GM10266 (cell line): ENCODE data around the gene ADRA2A.

Experiments used
- DNase-seq: peaks from one replicate; pipeline ENCODE4 v3.0.0; 2012; ENCODE audit errors: extremely low spot score
- CTCF ChIP-seq: IDR thresholded peaks from 2 replicates; pipeline ENCODE4 v1.5.1; 2012; ENCODE audit warnings: mild to moderate bottlenecking, low read depth; ENCODE audit not compliant: control insufficient read depth, insufficient read depth; ENCODE audit errors: missing control alignments

ADRA2A gene

DNA sequence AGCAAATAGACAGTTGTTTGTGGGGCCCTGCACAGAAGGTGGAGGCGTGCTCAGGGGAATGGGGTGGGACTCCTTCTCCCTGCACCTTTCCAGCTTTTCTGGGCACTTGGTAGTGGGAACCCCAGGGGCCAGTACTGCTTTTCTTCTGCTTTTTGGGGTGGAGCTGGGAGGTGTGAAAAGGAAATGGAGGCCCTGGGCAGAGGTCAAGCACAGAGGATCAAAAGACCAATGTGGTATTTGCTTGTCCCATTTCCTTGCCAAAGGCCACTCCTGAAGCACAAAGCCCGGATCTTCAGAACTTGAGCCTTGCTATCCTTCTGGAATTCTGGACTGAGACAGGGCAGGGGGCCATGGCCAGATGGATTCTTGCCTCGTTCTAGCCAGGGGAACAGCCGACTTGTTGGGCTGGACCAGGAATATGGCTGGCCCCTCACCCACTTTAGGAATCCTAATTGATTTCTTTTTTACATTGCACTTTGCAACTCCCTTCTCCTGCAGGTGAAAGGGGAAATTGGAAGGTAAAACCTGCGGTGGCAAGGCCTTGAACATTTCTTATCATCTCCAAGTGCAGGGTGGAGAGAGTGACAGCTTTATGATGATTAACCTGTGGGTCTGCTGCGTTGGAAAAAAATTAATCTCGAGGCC is 26.5 kb downstream of the ADRA2A start:
- TF ChIP-seq CTCF: no peak
- DNase-seq: no peak

- no peak for TF ChIP-seq CTCF
- no peak for DNase-seq
Measured at GRCh38 chr10:111104811-111105210, 28.0 kb downstream of the ADRA2A start.

GRCh38 chr10:111106081-111106480 is 29.3 kb downstream of the ADRA2A start:
- no peak for TF ChIP-seq CTCF

GRCh38 chr10:111107023-111107422 is 30.2 kb downstream of the ADRA2A start:
- TF ChIP-seq CTCF: no peak

More at GRCh38 chr10:111106081-111106480, 29.3 kb downstream of the ADRA2A start:
- DNase-seq: no peak

DNA sequence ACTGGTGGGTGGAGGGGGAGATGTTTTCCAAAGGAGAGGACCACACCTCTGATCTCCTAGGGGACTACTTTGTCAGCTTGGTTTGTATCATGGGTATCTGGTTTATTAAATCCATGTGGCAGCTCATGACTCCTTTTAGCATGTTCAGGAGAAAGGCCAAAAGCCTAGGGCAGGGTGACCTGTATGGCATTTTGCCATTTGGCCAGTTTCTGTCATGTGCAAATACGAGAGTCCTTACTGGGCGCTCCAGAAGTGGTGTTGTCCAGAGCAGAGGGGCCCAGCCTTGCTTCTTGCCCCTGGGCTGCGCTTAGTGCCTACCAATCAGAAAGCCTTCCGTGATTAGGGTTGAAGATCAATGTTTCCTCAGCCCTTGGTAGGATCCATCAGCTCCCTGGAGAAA is 31.0 kb downstream of the ADRA2A start:
- no peak for TF ChIP-seq CTCF
- DNase-seq: no peak

More at GRCh38 chr10:111107023-111107422, 30.2 kb downstream of the ADRA2A start:
- no peak for DNase-seq

GRCh38 chr10:111108441-111108840 is 31.6 kb downstream of the ADRA2A start:
- TF ChIP-seq CTCF: no peak
- no peak for DNase-seq

GRCh38 chr10:111109501-111110242 is 32.8 kb downstream of the ADRA2A start:
- no peak for TF ChIP-seq CTCF
- DNase-seq: no peak
